ENCODE data around the gene SLC26A11.

SLC26A11 gene

GRCh38 chr17:80214012-80214877, 6.0 kb upstream of the SLC26A11 start:
- in situ Hi-C loops (cut with MboI; ENCODE audit: low pct_unique_long_range_greater_than_20kb, low sequenced_read_pairs, unreplicated experiment), result no loop called here
- TF ChIP-seq CTCF (IDR thresholded peaks at IDR 0.05; ENCODE audit: extremely low read depth, insufficient read depth, missing control alignments), result no peak
- DNase-seq (ENCODE audit: low spot score), result no peak

- DNase-seq (ENCODE audit: low spot score), result no peak
- in situ Hi-C loops (cut with MboI; ENCODE audit: low pct_unique_long_range_greater_than_20kb, low sequenced_read_pairs, unreplicated experiment), result no loop called here
- no peak for TF ChIP-seq CTCF (IDR thresholded peaks at IDR 0.05; ENCODE audit: extremely low read depth, insufficient read depth, missing control alignments)
Observed at GRCh38 chr17:80214878-80215210, 5.4 kb upstream of the SLC26A11 start.

GRCh38 chr17:80216473-80217456, 3.5 kb upstream of the SLC26A11 start:
- TF ChIP-seq CTCF (IDR thresholded peaks at IDR 0.05; ENCODE audit: extremely low read depth, insufficient read depth, missing control alignments), result no peak
- DNase-seq (ENCODE audit: low spot score), result no peak
- in situ Hi-C loops (cut with MboI; ENCODE audit: low pct_unique_long_range_greater_than_20kb, low sequenced_read_pairs, unreplicated experiment), result no loop called here

- TF ChIP-seq CTCF (IDR thresholded peaks at IDR 0.05; ENCODE audit: extremely low read depth, insufficient read depth, missing control alignments), result no peak
- DNase-seq (ENCODE audit: low spot score), result no peak
- in situ Hi-C loops (cut with MboI; ENCODE audit: low pct_unique_long_range_greater_than_20kb, low sequenced_read_pairs, unreplicated experiment), result no loop called here
Observed at GRCh38 chr17:80217703-80218362, 2.4 kb upstream of the SLC26A11 start.

GRCh38 chr17:80218391-80218790, 1.8 kb upstream of the SLC26A11 start:
- TF ChIP-seq CTCF (IDR thresholded peaks at IDR 0.05; ENCODE audit: extremely low read depth, insufficient read depth, missing control alignments), result no peak
- DNase-seq (ENCODE audit: low spot score), result no peak
- in situ Hi-C loops (cut with MboI; ENCODE audit: low pct_unique_long_range_greater_than_20kb, low sequenced_read_pairs, unreplicated experiment), result no loop called here
